HFFc6 (cell line): ENCODE data around the gene SNTG2. TPM values are rescaled to one million over a fixed set of nuclear protein-coding genes. Genes with fewer than 3 reads are reported as not detected.

ENCODE experiments used
- DNase-seq: peaks from one replicate; pipeline ENCODE4 v3.0.0-alpha.2; 2018
- H3K27ac Mint-ChIP-seq: 2 replicates; pipeline ENCODE4 v1.8.0; 2020; ENCODE audit warnings: mild to moderate bottlenecking, mixed read lengths
- H3K27me3 Mint-ChIP-seq: 2 replicates; pipeline ENCODE4 v1.8.0; 2021; ENCODE audit warnings: mild to moderate bottlenecking, moderate library complexity, mixed read lengths; ENCODE audit not compliant: insufficient read depth
- H3K36me3 Mint-ChIP-seq: 2 replicates; pipeline ENCODE4 v1.8.0; 2021; ENCODE audit warnings: low read depth, mixed read lengths
- H3K4me1 Mint-ChIP-seq: 2 replicates; pipeline ENCODE4 v1.8.0; 2020; ENCODE audit warnings: low read depth, mixed read lengths
- H3K4me3 Mint-ChIP-seq: 2 replicates; pipeline ENCODE4 v1.8.0; 2020; ENCODE audit warnings: mild to moderate bottlenecking, moderate library complexity, mixed read lengths
- H3K9me3 Mint-ChIP-seq: 2 replicates; pipeline ENCODE4 v1.8.0; 2020; ENCODE audit warnings: mild to moderate bottlenecking, mixed read lengths
- CTCF ChIP-seq: fragments of 200-600 bp; sonication (generic); IDR thresholded peaks from 2 replicates; pipeline ENCODE4 v1.5.0; 2021; ENCODE audit warnings: antibody characterized with exemption, mild to moderate bottlenecking
- total RNA-seq, 6 experiments: library from RNA; stranded (reverse); fragmentation: NEBNext Ultra II Directional; extraction: Animal tissue kit (Norgen Biotek cat#: 25700); gene quantifications; 2 replicates in 1 of 6; 3 replicates in 5 of 6; pipeline ENCODE4 v1.2.3, GENCODE V29; 2021

Gene SNTG2
- total RNA-seq, 6 experiments from 2014 or later, result not detected

GRCh38 chr2:1307670-1308069, 357.0 kb downstream of the SNTG2 start:
- DNase-seq, result no peak
- peaks cover 21% of the 10 kb centered on the region for H3K9me3 Mint-ChIP-seq
- no peak overlapping the region for H3K4me3 Mint-ChIP-seq
- no peak for TF ChIP-seq CTCF
- H3K36me3 Mint-ChIP-seq, result peaks cover 4% of the 10 kb centered on the region; the same call in 1 of the 2 replicates
- H3K4me1 Mint-ChIP-seq, result no peaks in the 10 kb centered on the region
- no peak overlapping the region for H3K27ac Mint-ChIP-seq
- H3K27me3 Mint-ChIP-seq, result peaks cover 2% of the 10 kb centered on the region

DNA sequence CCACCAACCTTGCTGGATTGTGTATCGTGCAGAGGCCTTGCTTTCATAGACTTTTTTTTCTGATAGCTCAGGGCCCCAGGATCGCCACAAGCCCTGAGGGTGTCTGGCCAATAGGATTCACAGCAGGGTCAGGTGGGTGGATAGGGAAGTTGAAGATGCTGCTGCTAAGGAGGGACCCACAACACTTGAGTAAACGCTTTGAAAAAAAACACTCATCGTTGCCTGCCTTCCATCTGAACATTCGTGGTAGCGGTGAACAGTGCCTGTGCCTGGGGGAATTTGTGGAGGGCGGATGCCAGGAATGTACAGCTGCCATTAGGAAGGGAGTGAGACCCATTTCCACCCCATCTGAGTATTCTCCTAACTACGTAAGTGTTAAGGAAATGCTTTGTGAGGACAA, 358.0 kb downstream of the SNTG2 start:
- Mint-ChIP-seq H3K9me3 (peaks cover 23% of the 10 kb centered on the region), H3K4me3 (no peak overlapping the region), H3K36me3 (peaks cover 4% of the 10 kb centered on the region; the same call in 1 of the 2 replicates), H3K4me1 (no peaks in the 10 kb centered on the region), H3K27me3 (peaks cover 2% of the 10 kb centered on the region), H3K27ac (no peak overlapping the region)
- TF ChIP-seq CTCF, result no peak
- DNase-seq, result no peak

GRCh38 chr2:1309507-1309906, 358.9 kb downstream of the SNTG2 start:
- Mint-ChIP-seq H3K27me3 (no peaks in the 10 kb centered on the region; the same call in 1 of the 2 replicates), H3K9me3 (peaks cover 27% of the 10 kb centered on the region), H3K27ac (no peak overlapping the region), H3K36me3 (peaks cover 4% of the 10 kb centered on the region; the same call in 1 of the 2 replicates), H3K4me3 (no peak overlapping the region), H3K4me1 (no peaks in the 10 kb centered on the region)
- DNase-seq, result no peak
- TF ChIP-seq CTCF, result no peak

- Mint-ChIP-seq H3K9me3 (peaks cover 32% of the 10 kb centered on the region), H3K4me1 (no peaks in the 10 kb centered on the region), H3K27ac (no peak overlapping the region), H3K27me3 (no peaks in the 10 kb centered on the region; the same call in 1 of the 2 replicates), H3K36me3 (peaks cover 4% of the 10 kb centered on the region; the same call in 1 of the 2 replicates), H3K4me3 (no peak overlapping the region)
- no peak for DNase-seq
- TF ChIP-seq CTCF, result no peak
Measured at GRCh38 chr2:1310202-1310601, 359.6 kb downstream of the SNTG2 start.

- H3K27ac Mint-ChIP-seq, result no peak overlapping the region
- peaks cover 4% of the 10 kb centered on the region; the same call in 1 of the 2 replicates for H3K36me3 Mint-ChIP-seq
- peaks cover 35% of the 10 kb centered on the region for H3K9me3 Mint-ChIP-seq
- DNase-seq, result no peak
- no peaks in the 10 kb centered on the region for H3K4me1 Mint-ChIP-seq
- H3K27me3 Mint-ChIP-seq, result peaks cover 2% of the 10 kb centered on the region; the same call in 1 of the 2 replicates
- no peak overlapping the region for H3K4me3 Mint-ChIP-seq
- no peak for TF ChIP-seq CTCF
Measured at GRCh38 chr2:1310866-1311265, 360.2 kb downstream of the SNTG2 start.
